ENCODE measurements around the gene ASAP2.

DNA sequence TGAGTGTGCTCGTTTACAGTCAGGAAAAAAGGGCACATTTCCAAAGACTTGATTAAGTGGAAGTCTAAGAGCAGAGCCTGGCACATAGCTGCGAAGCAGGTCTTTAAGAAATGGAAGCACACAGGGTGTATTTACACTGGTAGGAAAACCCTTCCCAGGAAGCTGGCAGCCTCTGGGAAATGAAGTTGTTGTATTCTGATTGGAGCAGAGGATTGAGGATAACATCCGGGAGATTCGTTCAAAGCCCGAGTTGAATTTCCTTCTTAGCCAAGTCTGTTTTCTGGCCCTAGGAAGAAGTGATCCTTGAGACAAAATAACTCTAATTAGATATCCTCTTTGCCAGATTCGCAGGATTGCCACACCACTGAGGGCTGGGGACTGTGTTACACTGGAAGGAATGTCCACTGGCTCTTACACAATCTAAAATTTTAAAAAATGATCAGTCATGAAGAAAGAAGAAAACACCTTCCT lies 140.8 kb downstream of the ASAP2 start:
- TF ChIP-seq POLR2A (IDR thresholded peaks at IDR 0.05; ENCODE audit: low read depth, low read length) (no peak), POLR2AphosphoS5 (IDR thresholded peaks at IDR 0.05; ENCODE audit: low read depth, low read length) (no peak)
